WTC11 (cell line): ENCODE results near the gene CALR3. TPM values are rescaled to one million over a fixed set of nuclear protein-coding genes. Genes with fewer than 3 reads are reported as not detected.

Source experiments
- ATAC-seq: fragments of 200-7000 bp; cut with Tn5 transposase; 2 replicates; pipeline ENCODE4 v1.10.0; 2021; ENCODE audit warnings: mild to moderate bottlenecking, moderate library complexity
- CTCF ChIA-PET: fragments of 300-600 bp; sonication (Branson Sonifier 250); formaldehyde crosslinking; loops from one replicate; lab custom pipeline; 2021; ENCODE audit warnings: antibody characterized with exemption; lab: Charles Lee
- POLR2A ChIA-PET: fragments of 350-600 bp; sonication (Branson Sonifier 250); formaldehyde crosslinking; loops from one replicate; lab custom pipeline; 2021; ENCODE audit warnings: antibody characterized with exemption; lab: Charles Lee
- DNase-seq: peaks from one replicate; pipeline ENCODE4 v3.0.0; 2021; ENCODE audit warnings: low spot score
- H3K27ac Mint-ChIP-seq: 2 replicates; pipeline ENCODE4 v1.8.0; 2021; ENCODE audit warnings: mixed read lengths
- H3K27me3 Mint-ChIP-seq: 2 replicates; pipeline ENCODE4 v1.8.0; 2021; ENCODE audit warnings: low read depth, mild to moderate bottlenecking, moderate library complexity, mixed read lengths
- H3K36me3 Mint-ChIP-seq: 2 replicates; pipeline ENCODE4 v1.8.0; 2021; ENCODE audit warnings: mixed read lengths
- H3K4me1 Mint-ChIP-seq: 2 replicates; pipeline ENCODE4 v1.8.0; 2022; ENCODE audit warnings: mixed read lengths
- H3K4me3 Mint-ChIP-seq: 2 replicates; pipeline ENCODE4 v1.8.0; 2021; ENCODE audit warnings: mild to moderate bottlenecking, moderate library complexity, mixed read lengths
- H3K9me3 Mint-ChIP-seq: 2 replicates; pipeline ENCODE4 v1.8.0; 2021; ENCODE audit warnings: mixed read lengths
- ELF4 ChIP-seq: sonication (generic); formaldehyde crosslinking; IDR thresholded peaks from 2 replicates; pipeline ENCODE4 v1.8.1; 2022; ENCODE audit warnings: low read depth, mild to moderate bottlenecking, moderate library complexity, missing genetic modification reagents
- ESRRA ChIP-seq: sonication (generic); formaldehyde crosslinking; IDR thresholded peaks from 2 replicates; pipeline ENCODE4 v1.8.1; 2022; ENCODE audit warnings: mild to moderate bottlenecking, missing genetic modification reagents, borderline replicate concordance
- FOXJ3 ChIP-seq: sonication (generic); formaldehyde crosslinking; IDR thresholded peaks from 2 replicates; pipeline ENCODE4 v1.9.0; 2021; ENCODE audit warnings: missing genetic modification reagents, mild to moderate bottlenecking, borderline replicate concordance
- FOXK1 ChIP-seq: sonication (generic); formaldehyde crosslinking; IDR thresholded peaks from 2 replicates; pipeline ENCODE4 v1.8.0; 2022; ENCODE audit warnings: mild to moderate bottlenecking, moderate library complexity, missing genetic modification reagents
- FOXP1 ChIP-seq: sonication (generic); formaldehyde crosslinking; IDR thresholded peaks from 2 replicates; pipeline ENCODE4 v1.8.0; 2022; ENCODE audit warnings: missing genetic modification reagents, mild to moderate bottlenecking, moderate library complexity, borderline replicate concordance
- MXD4 ChIP-seq: fragments of 250-450 bp; sonication (Bioruptor Pico); IDR thresholded peaks from 2 replicates; pipeline ENCODE4 v1.8.0; 2021; ENCODE audit warnings: mild to moderate bottlenecking, moderate library complexity, borderline replicate concordance
- SP1 ChIP-seq: sonication (generic); formaldehyde crosslinking; conservative IDR thresholded peaks from 2 replicates; pipeline ENCODE4 v1.8.1; 2022; ENCODE audit warnings: missing genetic modification reagents
- TEAD4 ChIP-seq: sonication (generic); formaldehyde crosslinking; IDR thresholded peaks from 2 replicates; pipeline ENCODE4 v1.8.0; 2022; ENCODE audit warnings: mild to moderate bottlenecking, missing genetic modification reagents
- TP53 ChIP-seq: sonication (generic); formaldehyde crosslinking; IDR thresholded peaks from 2 replicates; pipeline ENCODE4 v1.8.1; 2023; ENCODE audit warnings: mild to moderate bottlenecking, missing genetic modification reagents
- USF2 ChIP-seq: sonication (generic); formaldehyde crosslinking; IDR thresholded peaks from 2 replicates; pipeline ENCODE4 v1.8.1; 2023; ENCODE audit warnings: mild to moderate bottlenecking, missing genetic modification reagents, moderate library complexity
- ZBTB43 ChIP-seq: sonication (generic); formaldehyde crosslinking; IDR thresholded peaks from 2 replicates; pipeline ENCODE4 v1.8.1; 2023; ENCODE audit warnings: mild to moderate bottlenecking, missing genetic modification reagents
- ZNF121 ChIP-seq: sonication (generic); formaldehyde crosslinking; IDR thresholded peaks from 2 replicates; pipeline ENCODE4 v1.8.0; 2023; ENCODE audit warnings: missing genetic modification reagents
- ZNF232 ChIP-seq: sonication (generic); formaldehyde crosslinking; IDR thresholded peaks from 2 replicates; pipeline ENCODE4 v1.8.0; 2022; ENCODE audit warnings: mild to moderate bottlenecking, missing genetic modification reagents
- ZNF317 ChIP-seq: sonication (generic); formaldehyde crosslinking; IDR thresholded peaks from 2 replicates; pipeline ENCODE4 v1.8.1; 2023; ENCODE audit warnings: low read depth, mild to moderate bottlenecking, moderate library complexity, missing genetic modification reagents, borderline replicate concordance
- ZNF396 ChIP-seq: fragments of 250-450 bp; sonication (Bioruptor Pico); IDR thresholded peaks from 2 replicates; pipeline ENCODE4 v1.8.0; 2021; ENCODE audit warnings: mild to moderate bottlenecking, moderate library complexity, borderline replicate concordance
- ZNF425 ChIP-seq: fragments of 250-450 bp; sonication (Bioruptor Pico); conservative IDR thresholded peaks from 2 replicates; pipeline ENCODE4 v1.9.0; 2021; ENCODE audit warnings: mild to moderate bottlenecking
- ZNF512 ChIP-seq: sonication (generic); formaldehyde crosslinking; IDR thresholded peaks from 2 replicates; pipeline ENCODE4 v1.8.1; 2022; ENCODE audit warnings: missing genetic modification reagents, borderline replicate concordance
- total RNA-seq: library from RNA; stranded (reverse); gene quantifications from 3 replicates; pipeline ENCODE4 v1.2.3, GENCODE V29; 2021
- TF ChIP-seq, protein P1 (sequence below): sonication (generic); formaldehyde crosslinking; IDR thresholded peaks from 2 replicates; pipeline ENCODE4 v1.8.0; 2022; ENCODE audit warnings: mild to moderate bottlenecking, missing genetic modification reagents
- TF ChIP-seq, protein P2 (sequence below): fragments of 250-450 bp; sonication (Bioruptor Pico); IDR thresholded peaks from 2 replicates; pipeline ENCODE4 v1.9.0; 2021; ENCODE audit warnings: mild to moderate bottlenecking
- TF ChIP-seq, protein P3 (sequence below): sonication (generic); formaldehyde crosslinking; IDR thresholded peaks from 2 replicates; pipeline ENCODE4 v1.8.0; 2022; ENCODE audit warnings: mild to moderate bottlenecking, missing genetic modification reagents
- TF ChIP-seq, protein P4 (sequence below): sonication (generic); formaldehyde crosslinking; IDR thresholded peaks from 2 replicates; pipeline ENCODE4 v1.8.1; 2023; ENCODE audit warnings: mild to moderate bottlenecking, missing genetic modification reagents, moderate library complexity
- TF ChIP-seq, protein P5 (sequence below): fragments of 250-450 bp; sonication (Bioruptor Pico); IDR thresholded peaks from 2 replicates; pipeline ENCODE4 v1.8.0; 2021; ENCODE audit warnings: mild to moderate bottlenecking

CALR3 gene
- total RNA-seq, 1 experiment from 2014 or later, result 0.87 TPM

- H3K4me3 Mint-ChIP-seq, result no peak overlapping the region
- peaks cover 60% of the 10 kb centered on the region for H3K36me3 Mint-ChIP-seq
- POLR2A ChIA-PET, result interaction anchor here (0.7 kb wide), 1 partner anchor 45 kb away, joined by 4 read pairs; no protein-coding TSS in a partner anchor
- no peaks in the 10 kb centered on the region for H3K27me3 Mint-ChIP-seq
- H3K9me3 Mint-ChIP-seq, result no peaks in the 10 kb centered on the region
- ATAC-seq (no peak), DNase-seq (no peak)
- H3K27ac Mint-ChIP-seq, result no peak overlapping the region
- CTCF ChIA-PET, result no interaction called here
- no peak for TF ChIP-seq TEAD4 (CRISPR knock-in tag)
- TF ChIP-seq FOXP1 (CRISPR knock-in tag), result no peak
- H3K4me1 Mint-ChIP-seq, result no peaks in the 10 kb centered on the region
Measured at GRCh38 chr19:16524991-16525734, 29.2 kb upstream of the CALR3 start.

GRCh38 chr19:16522559-16523377 is 26.8 kb upstream of the CALR3 start:
- Mint-ChIP-seq H3K4me1 (no peaks in the 10 kb centered on the region), H3K4me3 (no peak overlapping the region), H3K9me3 (no peaks in the 10 kb centered on the region), H3K27ac (no peak overlapping the region), H3K36me3 (peaks cover 66% of the 10 kb centered on the region), H3K27me3 (no peaks in the 10 kb centered on the region)
- DNase-seq (no peak), ATAC-seq (no peak)
- ChIA-PET POLR2A (no interaction called here), CTCF (no interaction called here)
- TF ChIP-seq, protein P1, sequence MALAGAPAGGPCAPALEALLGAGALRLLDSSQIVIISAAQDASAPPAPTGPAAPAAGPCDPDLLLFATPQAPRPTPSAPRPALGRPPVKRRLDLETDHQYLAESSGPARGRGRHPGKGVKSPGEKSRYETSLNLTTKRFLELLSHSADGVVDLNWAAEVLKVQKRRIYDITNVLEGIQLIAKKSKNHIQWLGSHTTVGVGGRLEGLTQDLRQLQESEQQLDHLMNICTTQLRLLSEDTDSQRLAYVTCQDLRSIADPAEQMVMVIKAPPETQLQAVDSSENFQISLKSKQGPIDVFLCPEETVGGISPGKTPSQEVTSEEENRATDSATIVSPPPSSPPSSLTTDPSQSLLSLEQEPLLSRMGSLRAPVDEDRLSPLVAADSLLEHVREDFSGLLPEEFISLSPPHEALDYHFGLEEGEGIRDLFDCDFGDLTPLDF (CRISPR knock-in tag), result no peak
- no peak for TF ChIP-seq SP1
- TF ChIP-seq, protein P2, sequence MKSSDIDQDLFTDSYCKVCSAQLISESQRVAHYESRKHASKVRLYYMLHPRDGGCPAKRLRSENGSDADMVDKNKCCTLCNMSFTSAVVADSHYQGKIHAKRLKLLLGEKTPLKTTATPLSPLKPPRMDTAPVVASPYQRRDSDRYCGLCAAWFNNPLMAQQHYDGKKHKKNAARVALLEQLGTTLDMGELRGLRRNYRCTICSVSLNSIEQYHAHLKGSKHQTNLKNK (CRISPR knock-in tag), result no peak
- TF ChIP-seq USF2 (CRISPR knock-in tag), result no peak
- TF ChIP-seq ZNF232, result no peak
- TF ChIP-seq, protein P3, sequence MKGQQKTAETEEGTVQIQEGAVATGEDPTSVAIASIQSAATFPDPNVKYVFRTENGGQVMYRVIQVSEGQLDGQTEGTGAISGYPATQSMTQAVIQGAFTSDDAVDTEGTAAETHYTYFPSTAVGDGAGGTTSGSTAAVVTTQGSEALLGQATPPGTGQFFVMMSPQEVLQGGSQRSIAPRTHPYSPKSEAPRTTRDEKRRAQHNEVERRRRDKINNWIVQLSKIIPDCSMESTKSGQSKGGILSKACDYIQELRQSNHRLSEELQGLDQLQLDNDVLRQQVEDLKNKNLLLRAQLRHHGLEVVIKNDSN (CRISPR knock-in tag), result no peak
- TF ChIP-seq TP53, result no peak
- no peak for TF ChIP-seq ZNF425 (CRISPR knock-in tag)
- TF ChIP-seq FOXJ3 (CRISPR knock-in tag), result no peak
- TF ChIP-seq ELF4 (CRISPR knock-in tag), result no peak
- no peak for TF ChIP-seq MXD4 (CRISPR knock-in tag)
- no peak for TF ChIP-seq ZNF396 (CRISPR knock-in tag)
- no peak for TF ChIP-seq ZNF121 (CRISPR knock-in tag)
- TF ChIP-seq ESRRA (CRISPR knock-in tag), result no peak
- no peak for TF ChIP-seq ZNF317
- TF ChIP-seq ZNF512 (CRISPR knock-in tag), result no peak
- TF ChIP-seq FOXK1 (CRISPR knock-in tag), result no peak
- TF ChIP-seq ZBTB43 (CRISPR knock-in tag), result no peak
- TF ChIP-seq, protein P4, sequence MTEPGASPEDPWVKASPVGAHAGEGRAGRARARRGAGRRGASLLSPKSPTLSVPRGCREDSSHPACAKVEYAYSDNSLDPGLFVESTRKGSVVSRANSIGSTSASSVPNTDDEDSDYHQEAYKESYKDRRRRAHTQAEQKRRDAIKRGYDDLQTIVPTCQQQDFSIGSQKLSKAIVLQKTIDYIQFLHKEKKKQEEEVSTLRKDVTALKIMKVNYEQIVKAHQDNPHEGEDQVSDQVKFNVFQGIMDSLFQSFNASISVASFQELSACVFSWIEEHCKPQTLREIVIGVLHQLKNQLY (CRISPR knock-in tag), result no peak
- TF ChIP-seq, protein P5, sequence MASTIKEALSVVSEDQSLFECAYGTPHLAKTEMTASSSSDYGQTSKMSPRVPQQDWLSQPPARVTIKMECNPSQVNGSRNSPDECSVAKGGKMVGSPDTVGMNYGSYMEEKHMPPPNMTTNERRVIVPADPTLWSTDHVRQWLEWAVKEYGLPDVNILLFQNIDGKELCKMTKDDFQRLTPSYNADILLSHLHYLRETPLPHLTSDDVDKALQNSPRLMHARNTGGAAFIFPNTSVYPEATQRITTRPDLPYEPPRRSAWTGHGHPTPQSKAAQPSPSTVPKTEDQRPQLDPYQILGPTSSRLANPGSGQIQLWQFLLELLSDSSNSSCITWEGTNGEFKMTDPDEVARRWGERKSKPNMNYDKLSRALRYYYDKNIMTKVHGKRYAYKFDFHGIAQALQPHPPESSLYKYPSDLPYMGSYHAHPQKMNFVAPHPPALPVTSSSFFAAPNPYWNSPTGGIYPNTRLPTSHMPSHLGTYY (CRISPR knock-in tag), result no peak
